Stimulated activated CD8-positive, alpha-beta memory T cell treated with anti-CD3 and anti-CD28 coated beads, Interleukin-7, amount 100 ng/mL, for 1 hour (primary cell): ENCODE data around the gene MSH3.
"Not testable (repeated sequence)": the region's sequence is repeated elsewhere in the genome, so short reads cannot be mapped to it uniquely, and the experiment has no call there.

Experiments
- DNase-seq, 2 donors: peaks; one replicate each; pipeline ENCODE4 v3.0.0-alpha.2; 2020; ENCODE audit warnings: low read depth in 2 of 2

MSH3 gene

GRCh38 chr5:80755626-80756025 is 101.2 kb downstream of the MSH3 start:
- DNase-seq = no peak

GRCh38 chr5:80756292-80756691 is 101.8 kb downstream of the MSH3 start:
- DNase-seq = no peak

- no peak for DNase-seq
Measured at GRCh38 chr5:80757290-80757689, 102.8 kb downstream of the MSH3 start.

GRCh38 chr5:80759866-80760577 is 105.6 kb downstream of the MSH3 start:
- DNase-seq = no peak

- no peak for DNase-seq
Measured at GRCh38 chr5:80760680-80761079, 106.2 kb downstream of the MSH3 start.

GRCh38 chr5:80761176-80761575 is 106.7 kb downstream of the MSH3 start:
- no peak for DNase-seq

- no peak for DNase-seq
Measured at GRCh38 chr5:80761966-80762365, 107.5 kb downstream of the MSH3 start.

GRCh38 chr5:80762573-80762972 is 108.1 kb downstream of the MSH3 start:
- DNase-seq = no peak

GRCh38 chr5:80763211-80763610 is 108.8 kb downstream of the MSH3 start:
- no peak for DNase-seq

GRCh38 chr5:80763873-80764647 is 109.6 kb downstream of the MSH3 start:
- no peak for DNase-seq

- DNase-seq = no peak
Measured at GRCh38 chr5:80764786-80765185, 110.3 kb downstream of the MSH3 start.

- DNase-seq = no peak
Measured at GRCh38 chr5:80777347-80778287, 123.2 kb downstream of the MSH3 start.

- DNase-seq = no peak
Measured at GRCh38 chr5:80780024-80780423, 125.6 kb downstream of the MSH3 start.

- no peak for DNase-seq
Measured at GRCh38 chr5:80780761-80781285, 126.4 kb downstream of the MSH3 start.

GRCh38 chr5:80781356-80781755 is 126.9 kb downstream of the MSH3 start:
- DNase-seq = no peak

GRCh38 chr5:80782626-80783025 is 128.2 kb downstream of the MSH3 start:
- DNase-seq = no peak

GRCh38 chr5:80783751-80784150 is 129.3 kb downstream of the MSH3 start:
- not testable (repeated sequence) for DNase-seq

- no peak for DNase-seq
Measured at GRCh38 chr5:80784451-80784850, 130.0 kb downstream of the MSH3 start.

GRCh38 chr5:80789319-80790016 is 135.0 kb downstream of the MSH3 start:
- DNase-seq = not testable (repeated sequence)

- DNase-seq = no peak
Measured at GRCh38 chr5:80790698-80791097, 136.2 kb downstream of the MSH3 start.

- DNase-seq = no peak
Measured at GRCh38 chr5:80793354-80793753, 138.9 kb downstream of the MSH3 start.
